HL-60 (cell line): ENCODE measurements around the gene TRIO.

ENCODE experiments used
- DNase-seq, 2 experiments: peaks; one replicate each; pipeline ENCODE4 v3.0.0-alpha.2; 2010 to 2020; ENCODE audit warnings: low read depth in 1 of 2, low spot score in 1 of 2
- H3K27ac ChIP-seq: fragments of 250-450 bp; sonication (Bioruptor Pico); replicated peaks from 2 replicates; pipeline ENCODE4 v1.5.1; 2020; ENCODE audit warnings: mild to moderate bottlenecking, moderate library complexity
- H3K27me3 ChIP-seq: fragments of 250-450 bp; sonication (Bioruptor Pico); 2 replicates; pipeline ENCODE4 v1.5.1; 2021; ENCODE audit warnings: mild to moderate bottlenecking, moderate library complexity; ENCODE audit not compliant: insufficient read depth, poor library complexity, severe bottlenecking
- H3K4me3 ChIP-seq: replicated peaks from 2 replicates; pipeline ENCODE4 v1.5.1; 2011; ENCODE audit warnings: mild to moderate bottlenecking, control low read depth, low read length; ENCODE audit not compliant: insufficient read depth
- GABPA ChIP-seq: IDR thresholded peaks from 2 replicates; pipeline ENCODE4 v1.6.1; 2012; ENCODE audit warnings: low read depth
- POLR2AphosphoS5 ChIP-seq: IDR thresholded peaks from 2 replicates; pipeline ENCODE4 v1.6.1; 2012; ENCODE audit warnings: low read depth
- REST ChIP-seq: IDR thresholded peaks from 2 replicates; pipeline ENCODE4 v1.6.1; 2012; ENCODE audit warnings: low read depth; ENCODE audit not compliant: insufficient replicate concordance
- SPI1 ChIP-seq: IDR thresholded peaks from 2 replicates; pipeline ENCODE4 v1.6.1; 2012; ENCODE audit warnings: low read depth, mild to moderate bottlenecking, borderline replicate concordance
- TF ChIP-seq, protein P1 (sequence below): IDR thresholded peaks from one replicate; pipeline ENCODE4 v1.5.1; 2011; ENCODE audit warnings: low read length, control low read depth, inconsistent platforms; ENCODE audit not compliant: insufficient read depth

TRIO gene

DNA sequence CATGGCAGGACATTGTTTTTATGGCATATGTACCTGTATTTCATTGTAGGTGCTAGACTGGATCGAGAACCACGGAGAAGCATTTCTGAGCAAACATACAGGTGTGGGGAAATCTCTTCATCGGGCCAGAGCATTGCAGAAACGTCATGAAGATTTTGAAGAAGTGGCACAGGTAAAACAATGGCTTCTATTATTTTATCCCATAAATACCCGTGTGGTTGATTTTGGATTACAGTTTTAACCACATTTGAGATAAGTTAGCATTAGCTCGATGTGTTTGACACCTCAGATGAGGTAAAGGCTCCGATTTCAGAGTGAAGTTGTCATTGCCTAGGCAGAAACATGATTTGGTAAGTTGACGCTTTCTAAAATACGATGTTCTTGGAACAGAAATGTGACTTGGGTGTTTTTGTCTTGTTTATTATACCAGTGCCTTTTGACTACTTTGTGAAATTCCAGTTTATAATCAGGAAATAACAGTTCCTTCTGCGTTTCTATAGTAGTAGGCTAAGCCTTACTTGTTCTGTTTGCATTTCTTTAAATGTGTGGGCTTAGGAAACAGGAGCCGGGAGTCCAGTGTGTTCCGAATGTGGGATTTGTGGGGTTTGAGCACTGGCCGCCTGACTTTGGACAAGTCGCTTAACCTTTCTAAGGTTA is 187.7 kb downstream of the TRIO start:
- Histone ChIP-seq H3K27me3 (no peaks in the 10 kb centered on the region), H3K27ac (no peak overlapping the region), H3K4me3 (no peak overlapping the region)
- TF ChIP-seq REST: no peak
- TF ChIP-seq GABPA: no peak
- TF ChIP-seq, protein P1, sequence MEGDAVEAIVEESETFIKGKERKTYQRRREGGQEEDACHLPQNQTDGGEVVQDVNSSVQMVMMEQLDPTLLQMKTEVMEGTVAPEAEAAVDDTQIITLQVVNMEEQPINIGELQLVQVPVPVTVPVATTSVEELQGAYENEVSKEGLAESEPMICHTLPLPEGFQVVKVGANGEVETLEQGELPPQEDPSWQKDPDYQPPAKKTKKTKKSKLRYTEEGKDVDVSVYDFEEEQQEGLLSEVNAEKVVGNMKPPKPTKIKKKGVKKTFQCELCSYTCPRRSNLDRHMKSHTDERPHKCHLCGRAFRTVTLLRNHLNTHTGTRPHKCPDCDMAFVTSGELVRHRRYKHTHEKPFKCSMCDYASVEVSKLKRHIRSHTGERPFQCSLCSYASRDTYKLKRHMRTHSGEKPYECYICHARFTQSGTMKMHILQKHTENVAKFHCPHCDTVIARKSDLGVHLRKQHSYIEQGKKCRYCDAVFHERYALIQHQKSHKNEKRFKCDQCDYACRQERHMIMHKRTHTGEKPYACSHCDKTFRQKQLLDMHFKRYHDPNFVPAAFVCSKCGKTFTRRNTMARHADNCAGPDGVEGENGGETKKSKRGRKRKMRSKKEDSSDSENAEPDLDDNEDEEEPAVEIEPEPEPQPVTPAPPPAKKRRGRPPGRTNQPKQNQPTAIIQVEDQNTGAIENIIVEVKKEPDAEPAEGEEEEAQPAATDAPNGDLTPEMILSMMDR: no peak
- TF ChIP-seq POLR2AphosphoS5: no peak
- no peak for TF ChIP-seq SPI1
- no peak for DNase-seq

DNA sequence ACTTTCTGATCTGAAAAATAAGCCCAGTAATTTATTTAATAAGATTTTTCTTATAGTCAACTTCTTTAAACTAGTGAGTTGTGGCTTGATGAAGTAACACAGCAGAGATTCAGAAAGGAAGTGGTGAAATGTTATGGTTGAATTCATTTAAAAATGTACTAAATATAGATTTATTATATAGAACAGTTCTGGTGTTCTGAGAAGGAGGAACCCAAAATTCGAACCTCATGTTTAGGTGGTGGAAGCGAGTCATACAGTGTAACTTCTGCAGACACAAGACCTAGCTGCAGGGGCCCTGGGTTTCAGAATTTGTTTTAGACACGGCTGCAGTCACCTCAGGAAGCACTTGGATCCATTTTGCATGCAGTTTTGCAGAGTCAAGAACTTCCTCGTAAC is 188.2 kb downstream of the TRIO start:
- Histone ChIP-seq H3K27me3 (no peaks in the 10 kb centered on the region), H3K4me3 (no peak overlapping the region), H3K27ac (no peak overlapping the region)
- no peak for TF ChIP-seq POLR2AphosphoS5
- TF ChIP-seq GABPA: no peak
- TF ChIP-seq REST: no peak
- peak; percentile 27; the same call in 1 of the 2 replicates for TF ChIP-seq SPI1
- TF ChIP-seq, protein P1: no peak
- peak; percentile 3 to 33 for DNase-seq

GRCh38 chr5:14332038-14332631 is 189.0 kb downstream of the TRIO start:
- no peak for TF ChIP-seq REST
- no peak for TF ChIP-seq SPI1
- TF ChIP-seq GABPA: no peak
- TF ChIP-seq, protein P1: no peak
- TF ChIP-seq POLR2AphosphoS5: no peak
- no peak overlapping the region for H3K27ac ChIP-seq
- no peak for DNase-seq
- no peaks in the 10 kb centered on the region for H3K27me3 ChIP-seq
- no peak overlapping the region for H3K4me3 ChIP-seq
